Measurements from ENCODE around the gene PIK3R5. TPM values are rescaled to one million over a fixed set of nuclear protein-coding genes. Genes with fewer than 3 reads are reported as not detected.

PIK3R5 gene
- total RNA-seq, 1 experiment from 2014 or later = 5.9 TPM

DNA sequence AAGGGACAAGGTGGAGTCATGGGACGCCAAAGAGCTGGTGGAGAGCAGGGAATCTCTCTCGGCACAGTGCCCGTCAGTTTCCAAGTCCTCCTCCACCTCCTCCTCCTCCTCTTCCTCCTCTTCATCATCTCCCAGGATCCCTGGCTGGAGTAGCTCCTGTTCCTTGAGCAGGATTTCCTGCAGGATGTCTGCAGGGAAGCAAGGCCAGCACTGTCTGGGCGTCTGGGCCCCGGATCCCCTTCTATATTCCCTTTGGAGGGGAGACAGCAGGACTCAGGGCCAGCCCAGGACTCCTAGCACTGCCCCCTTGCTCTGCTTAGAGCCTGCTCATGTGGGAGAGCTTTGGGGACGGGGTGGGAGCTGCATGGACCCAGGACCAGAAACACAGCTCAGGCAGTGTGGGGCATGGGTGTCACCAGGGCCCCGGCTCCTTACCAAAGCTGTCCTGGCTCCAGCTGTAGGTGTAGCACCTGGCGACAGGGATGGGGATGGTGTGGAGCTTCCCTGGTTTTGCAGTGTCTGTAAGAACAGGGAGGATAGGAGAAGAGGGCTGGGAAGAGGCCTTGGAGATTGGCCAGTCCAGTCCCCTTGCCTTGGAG is 76.7 kb downstream of the PIK3R5 start:
- TF ChIP-seq TP53 (CRISPR knock-in tag; IDR thresholded peaks at IDR 0.05) = no peak
- peak; percentile 68; the same call in 1 of the 2 replicates for TF ChIP-seq ZNF263 (CRISPR knock-in tag; IDR thresholded peaks at IDR 0.05; ENCODE audit: low read depth)
- TF ChIP-seq TEAD1 (CRISPR knock-in tag; IDR thresholded peaks at IDR 0.05) = 0 out of 2 replicates have a peak, but pooled peaks have one; percentile 15
- no peak overlapping the region for H3K27ac Mint-ChIP-seq
- H3K36me3 Mint-ChIP-seq = no peaks in the 10 kb centered on the region

DNA sequence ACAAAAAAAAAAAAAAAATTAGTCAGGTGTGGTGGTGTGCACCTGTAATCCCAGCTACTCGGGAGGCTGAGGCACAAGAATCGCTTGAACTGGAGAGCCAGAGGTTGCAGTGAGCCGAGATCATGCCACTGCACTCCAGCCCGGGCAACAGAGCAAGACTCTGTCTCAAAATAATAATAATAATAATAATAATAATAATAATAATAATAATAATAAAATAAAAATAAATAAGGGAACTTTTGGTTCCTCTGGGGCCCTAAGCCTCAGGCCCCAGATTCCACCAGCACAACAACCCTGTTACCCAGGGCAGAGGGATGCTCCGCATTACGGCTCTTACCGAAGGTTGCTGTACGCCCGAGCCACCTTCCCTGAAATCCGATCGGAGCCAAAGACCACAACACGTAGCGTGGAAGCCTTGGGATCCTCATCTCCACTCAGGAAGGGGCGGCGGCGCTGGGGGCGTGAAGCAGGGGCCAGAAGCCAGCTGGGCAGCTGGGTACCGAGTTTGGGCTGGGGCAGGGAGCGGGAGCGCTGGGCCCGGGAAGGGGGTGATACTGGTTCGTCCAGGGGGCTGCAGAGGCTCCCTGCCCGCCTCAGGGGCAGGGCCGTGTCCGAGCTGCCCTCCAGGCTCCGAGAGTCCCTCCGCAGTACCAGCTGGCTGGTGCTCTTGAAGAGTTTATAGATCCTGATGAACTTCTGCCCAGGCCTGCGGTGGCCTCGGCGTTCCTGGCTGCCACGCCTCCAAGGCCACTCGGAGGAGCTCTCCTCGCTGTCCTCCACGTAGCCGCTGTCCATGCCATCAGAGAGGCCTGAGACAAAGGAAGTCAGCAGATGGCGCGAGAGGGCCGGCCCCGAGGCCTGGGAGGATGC is 77.4 kb downstream of the PIK3R5 start:
- H3K36me3 Mint-ChIP-seq = no peaks in the 10 kb centered on the region
- ATAC-seq (peak; percentile 82), DNase-seq (ENCODE audit: low spot score) (peak; percentile 89)
- no peaks in the 10 kb centered on the region; the same call in 1 of the 2 replicates for H3K4me1 Mint-ChIP-seq
- TF ChIP-seq, protein P1, sequence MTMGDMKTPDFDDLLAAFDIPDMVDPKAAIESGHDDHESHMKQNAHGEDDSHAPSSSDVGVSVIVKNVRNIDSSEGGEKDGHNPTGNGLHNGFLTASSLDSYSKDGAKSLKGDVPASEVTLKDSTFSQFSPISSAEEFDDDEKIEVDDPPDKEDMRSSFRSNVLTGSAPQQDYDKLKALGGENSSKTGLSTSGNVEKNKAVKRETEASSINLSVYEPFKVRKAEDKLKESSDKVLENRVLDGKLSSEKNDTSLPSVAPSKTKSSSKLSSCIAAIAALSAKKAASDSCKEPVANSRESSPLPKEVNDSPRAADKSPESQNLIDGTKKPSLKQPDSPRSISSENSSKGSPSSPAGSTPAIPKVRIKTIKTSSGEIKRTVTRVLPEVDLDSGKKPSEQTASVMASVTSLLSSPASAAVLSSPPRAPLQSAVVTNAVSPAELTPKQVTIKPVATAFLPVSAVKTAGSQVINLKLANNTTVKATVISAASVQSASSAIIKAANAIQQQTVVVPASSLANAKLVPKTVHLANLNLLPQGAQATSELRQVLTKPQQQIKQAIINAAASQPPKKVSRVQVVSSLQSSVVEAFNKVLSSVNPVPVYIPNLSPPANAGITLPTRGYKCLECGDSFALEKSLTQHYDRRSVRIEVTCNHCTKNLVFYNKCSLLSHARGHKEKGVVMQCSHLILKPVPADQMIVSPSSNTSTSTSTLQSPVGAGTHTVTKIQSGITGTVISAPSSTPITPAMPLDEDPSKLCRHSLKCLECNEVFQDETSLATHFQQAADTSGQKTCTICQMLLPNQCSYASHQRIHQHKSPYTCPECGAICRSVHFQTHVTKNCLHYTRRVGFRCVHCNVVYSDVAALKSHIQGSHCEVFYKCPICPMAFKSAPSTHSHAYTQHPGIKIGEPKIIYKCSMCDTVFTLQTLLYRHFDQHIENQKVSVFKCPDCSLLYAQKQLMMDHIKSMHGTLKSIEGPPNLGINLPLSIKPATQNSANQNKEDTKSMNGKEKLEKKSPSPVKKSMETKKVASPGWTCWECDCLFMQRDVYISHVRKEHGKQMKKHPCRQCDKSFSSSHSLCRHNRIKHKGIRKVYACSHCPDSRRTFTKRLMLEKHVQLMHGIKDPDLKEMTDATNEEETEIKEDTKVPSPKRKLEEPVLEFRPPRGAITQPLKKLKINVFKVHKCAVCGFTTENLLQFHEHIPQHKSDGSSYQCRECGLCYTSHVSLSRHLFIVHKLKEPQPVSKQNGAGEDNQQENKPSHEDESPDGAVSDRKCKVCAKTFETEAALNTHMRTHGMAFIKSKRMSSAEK (CRISPR knock-in tag; IDR thresholded peaks at IDR 0.05; ENCODE audit: borderline replicate concordance) = no peak
- peak; percentile 71 for TF ChIP-seq MAX (CRISPR knock-in tag; IDR thresholded peaks at IDR 0.05)
- peak; percentile 91 for TF ChIP-seq HMGA2 (CRISPR knock-in tag; IDR thresholded peaks at IDR 0.05)
- no peak overlapping the region for H3K27ac Mint-ChIP-seq
- CTCF ChIA-PET = interaction anchor here (0.5 to 5.7 kb wide), 53 partner anchors 8 to 667 kb away, joined by 3 to 64 read pairs (median 4); partner anchors contain the start of genes MFSD6L, MYH10, NDEL1 and PIK3R5
- H3K27me3 Mint-ChIP-seq (ENCODE audit: low read depth) = no peaks in the 10 kb centered on the region; the same call in 1 of the 2 replicates
- POLR2A ChIA-PET = interaction anchor here (0.6 to 1.2 kb wide), 3 partner anchors 88 to 430 kb away, joined by 3 to 7 read pairs (median 3); no protein-coding TSS in a partner anchor
- H3K4me3 Mint-ChIP-seq = no peak overlapping the region
- H3K9me3 Mint-ChIP-seq = no peaks in the 10 kb centered on the region

More for the DNA sequence above, 76.7 kb downstream of the PIK3R5 start:
- ATAC-seq = peak; percentile 7
- POLR2A ChIA-PET = interaction anchor here (0.6 to 1.2 kb wide), 3 partner anchors 89 to 429 kb away, joined by 3 to 7 read pairs (median 3); no protein-coding TSS in a partner anchor
- Mint-ChIP-seq H3K27me3 (ENCODE audit: low read depth) (peaks cover under 1% of the 10 kb centered on the region; the same call in 1 of the 2 replicates), H3K9me3 (no peaks in the 10 kb centered on the region), H3K4me3 (no peak overlapping the region), H3K4me1 (peaks cover 3% of the 10 kb centered on the region)
- no peak for DNase-seq (ENCODE audit: low spot score)
- CTCF ChIA-PET = interaction anchor here (0.5 to 5.7 kb wide), 53 partner anchors 9 to 666 kb away, joined by 3 to 64 read pairs (median 4); partner anchors contain the start of genes MFSD6L, MYH10, NDEL1 and PIK3R5

DNA sequence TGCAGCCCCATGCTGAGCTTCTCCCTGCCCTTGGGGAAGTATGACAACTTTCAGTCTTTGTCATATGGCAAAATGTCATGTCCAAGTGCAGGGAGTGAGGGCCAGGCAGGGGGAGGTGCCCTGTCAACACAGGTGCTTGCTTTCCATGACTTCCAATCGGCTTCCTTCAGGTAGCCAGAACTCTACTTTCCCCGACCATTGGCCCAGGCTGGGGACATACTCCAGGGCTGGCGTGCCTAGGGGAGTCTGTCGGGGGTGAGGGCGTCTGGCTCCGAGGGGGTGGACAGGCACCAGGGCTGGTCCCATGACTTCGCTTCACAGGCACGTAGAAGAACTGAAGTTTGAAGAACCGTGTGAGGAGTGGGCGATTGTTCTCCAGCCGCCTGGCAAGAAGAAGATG is 78.2 kb downstream of the PIK3R5 start:
- CTCF ChIA-PET = interaction anchor here (0.8 to 5.7 kb wide), 3 partner anchors 55 to 111 kb away, joined by 3 to 64 read pairs (median 7); partner anchors contain the start of gene MFSD6L
- Mint-ChIP-seq H3K4me3 (no peak overlapping the region), H3K36me3 (no peaks in the 10 kb centered on the region), H3K27me3 (ENCODE audit: low read depth) (no peaks in the 10 kb centered on the region; the same call in 1 of the 2 replicates), H3K4me1 (no peaks in the 10 kb centered on the region; the same call in 1 of the 2 replicates), H3K27ac (no peak overlapping the region), H3K9me3 (no peaks in the 10 kb centered on the region)
- POLR2A ChIA-PET = no interaction called here
- DNase-seq (ENCODE audit: low spot score) (no peak), ATAC-seq (no peak)
- TF ChIP-seq ZNF219 (CRISPR knock-in tag; IDR thresholded peaks at IDR 0.05; ENCODE audit: borderline replicate concordance) (no peak), E2F1 (CRISPR knock-in tag; IDR thresholded peaks at IDR 0.05) (no peak), CTCF (IDR thresholded peaks at IDR 0.05) (no peak), TEAD1 (CRISPR knock-in tag; IDR thresholded peaks at IDR 0.05) (no peak), CREM (CRISPR knock-in tag; IDR thresholded peaks at IDR 0.05) (no peak), OVOL2 (CRISPR knock-in tag; IDR thresholded peaks at IDR 0.05; ENCODE audit: borderline replicate concordance) (no peak), NR1H2 (CRISPR knock-in tag; IDR thresholded peaks at IDR 0.05) (no peak), NFE2L1 (CRISPR knock-in tag; IDR thresholded peaks at IDR 0.05) (no peak)
- TF ChIP-seq, protein P2, sequence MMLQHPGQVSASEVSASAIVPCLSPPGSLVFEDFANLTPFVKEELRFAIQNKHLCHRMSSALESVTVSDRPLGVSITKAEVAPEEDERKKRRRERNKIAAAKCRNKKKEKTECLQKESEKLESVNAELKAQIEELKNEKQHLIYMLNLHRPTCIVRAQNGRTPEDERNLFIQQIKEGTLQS (CRISPR knock-in tag; conservative IDR thresholded peaks at IDR 0.05) = no peak
- TF ChIP-seq, protein P3, sequence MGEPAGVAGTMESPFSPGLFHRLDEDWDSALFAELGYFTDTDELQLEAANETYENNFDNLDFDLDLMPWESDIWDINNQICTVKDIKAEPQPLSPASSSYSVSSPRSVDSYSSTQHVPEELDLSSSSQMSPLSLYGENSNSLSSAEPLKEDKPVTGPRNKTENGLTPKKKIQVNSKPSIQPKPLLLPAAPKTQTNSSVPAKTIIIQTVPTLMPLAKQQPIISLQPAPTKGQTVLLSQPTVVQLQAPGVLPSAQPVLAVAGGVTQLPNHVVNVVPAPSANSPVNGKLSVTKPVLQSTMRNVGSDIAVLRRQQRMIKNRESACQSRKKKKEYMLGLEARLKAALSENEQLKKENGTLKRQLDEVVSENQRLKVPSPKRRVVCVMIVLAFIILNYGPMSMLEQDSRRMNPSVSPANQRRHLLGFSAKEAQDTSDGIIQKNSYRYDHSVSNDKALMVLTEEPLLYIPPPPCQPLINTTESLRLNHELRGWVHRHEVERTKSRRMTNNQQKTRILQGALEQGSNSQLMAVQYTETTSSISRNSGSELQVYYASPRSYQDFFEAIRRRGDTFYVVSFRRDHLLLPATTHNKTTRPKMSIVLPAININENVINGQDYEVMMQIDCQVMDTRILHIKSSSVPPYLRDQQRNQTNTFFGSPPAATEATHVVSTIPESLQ (CRISPR knock-in tag; IDR thresholded peaks at IDR 0.05) = no peak

Measured in WTC11 (cell line).